Endometrial microvascular endothelial cells (primary cell): ENCODE measurements around the gene ZFHX2. TPM values are rescaled to one million over a fixed set of nuclear protein-coding genes. Genes with fewer than 3 reads are reported as not detected.
"Not testable (repeated sequence)": the region's sequence is repeated elsewhere in the genome, so short reads cannot be mapped to it uniquely, and the experiment has no call there.

ENCODE experiments used
- in situ Hi-C: cut with HindIII; loops from 2 replicates; pipeline ENCODE4 v1.10.0; 2017; ENCODE audit warnings: low sequenced_read_pairs, low pct_unique_long_range_greater_than_20kb; ENCODE audit errors: inconsistent ontology term
- total RNA-seq: library from RNA; depleted of rRNA; stranded (reverse); fragments of >200 nt; gene quantifications from one replicate; pipeline ENCODE4 v1.2.3, GENCODE V29; 2015; ENCODE audit errors: inconsistent ontology term

ZFHX2 gene
- total RNA-seq, 1 donor from 2014 or later = under 0.01 TPM

- in situ Hi-C loops = no loop called here
Measured at GRCh38 chr14:23546450-23547035, 5.0 kb downstream of the ZFHX2 start.

- in situ Hi-C loops = no loop called here
Measured at GRCh38 chr14:23545740-23546365, 5.7 kb downstream of the ZFHX2 start.

- in situ Hi-C loops = no loop called here
Measured at GRCh38 chr14:23544511-23545447, 6.8 kb downstream of the ZFHX2 start.

- in situ Hi-C loops = no loop called here
Measured at GRCh38 chr14:23543403-23543802, 8.2 kb downstream of the ZFHX2 start.

- in situ Hi-C loops = no loop called here
Measured at GRCh38 chr14:23542261-23542660, 9.3 kb downstream of the ZFHX2 start.

DNA sequence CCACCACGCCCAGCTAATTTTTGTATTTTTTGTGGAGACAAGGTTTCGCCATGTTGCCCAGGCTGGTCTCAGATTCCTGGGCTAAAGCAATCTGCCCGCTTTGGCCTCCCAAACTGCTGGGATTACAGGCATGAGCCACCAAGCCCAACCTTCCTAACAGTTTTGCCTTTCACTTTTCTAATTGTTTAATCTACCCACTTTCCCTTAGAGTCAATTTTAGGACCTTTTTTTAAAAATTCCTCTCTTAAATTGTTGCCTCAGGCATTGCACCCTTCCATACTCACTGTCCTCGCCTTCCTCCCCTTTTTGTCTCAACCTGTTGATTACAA is 11.5 kb downstream of the ZFHX2 start:
- in situ Hi-C loops = no loop called here

GRCh38 chr14:23539248-23540140 is 12.1 kb downstream of the ZFHX2 start:
- in situ Hi-C loops = no loop called here

DNA sequence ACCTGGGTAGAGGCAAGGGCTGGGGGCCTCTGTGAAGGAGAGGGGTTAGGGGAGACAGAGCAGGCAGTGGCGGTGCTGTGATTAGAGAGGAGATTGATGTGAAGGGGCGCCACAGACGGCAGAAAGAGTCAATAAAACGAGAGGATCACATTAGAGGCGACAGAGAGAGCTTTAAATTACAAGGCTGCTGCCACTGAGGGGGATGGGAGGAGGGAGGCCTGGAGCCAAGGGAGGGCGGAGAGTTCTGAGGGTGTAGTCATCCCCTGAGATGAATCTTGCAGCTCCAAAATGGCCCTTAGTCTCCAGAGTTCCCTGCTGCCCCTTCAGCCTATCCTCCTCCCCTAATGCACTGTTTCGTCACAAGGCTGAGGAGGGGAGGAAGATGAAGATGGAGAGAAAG is 12.8 kb downstream of the ZFHX2 start:
- in situ Hi-C loops = no loop called here

- in situ Hi-C loops = no loop called here
Measured at GRCh38 chr14:23538050-23538718, 13.4 kb downstream of the ZFHX2 start.

DNA sequence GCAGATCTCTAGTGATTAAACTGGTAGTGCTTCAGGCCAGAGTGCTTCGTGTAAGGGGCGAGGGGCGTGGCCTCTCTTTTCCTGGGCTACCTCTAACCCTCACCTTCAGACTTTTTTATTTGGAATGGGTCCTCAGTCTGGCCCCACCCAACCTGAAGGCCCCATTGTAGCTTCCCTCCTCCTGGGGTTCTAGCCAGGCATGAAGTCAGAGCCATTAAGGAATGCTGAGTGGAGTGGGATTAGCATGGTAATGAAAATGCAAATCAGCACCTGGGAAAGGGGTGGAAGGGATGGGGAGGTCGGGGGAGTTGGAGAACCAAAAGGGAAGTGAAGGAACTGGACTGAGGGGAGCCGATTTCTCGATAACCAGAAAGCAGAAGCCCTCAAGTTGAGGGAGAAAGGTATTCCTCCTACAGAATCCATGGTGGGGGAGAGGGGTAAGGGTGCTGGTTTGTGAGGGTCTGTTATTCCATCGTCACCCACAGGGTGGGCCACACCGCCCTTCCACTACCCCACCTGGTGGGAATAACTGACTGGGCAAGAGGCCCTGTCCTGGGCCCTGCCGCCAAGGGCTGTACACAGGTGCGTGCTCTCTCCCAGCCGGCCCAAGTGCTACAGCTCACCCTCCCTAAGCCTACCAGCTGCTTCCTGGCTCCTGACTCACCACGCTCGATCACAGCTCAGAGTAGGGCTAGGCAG is 14.1 kb downstream of the ZFHX2 start:
- in situ Hi-C loops = no loop called here

DNA sequence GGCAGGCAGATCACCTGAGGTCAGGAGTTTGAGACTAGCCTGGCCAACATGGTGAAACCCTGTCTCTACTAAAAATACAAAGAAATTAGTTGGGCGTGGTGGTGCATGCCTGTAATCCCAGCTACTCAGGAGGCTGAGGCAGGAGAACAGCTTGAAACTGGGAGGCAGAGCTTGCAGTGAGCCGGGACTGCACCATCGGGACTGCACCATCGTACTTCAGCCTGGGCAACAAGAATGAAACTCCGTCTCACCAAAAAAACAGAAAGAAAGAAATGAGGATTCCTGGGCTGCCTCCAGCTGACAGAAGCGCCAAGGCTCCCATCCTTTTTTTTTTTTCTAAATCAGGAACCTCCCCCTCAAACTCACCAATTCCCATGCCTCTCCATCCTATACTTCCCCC is 14.7 kb downstream of the ZFHX2 start:
- in situ Hi-C loops = not testable (repeated sequence)

GRCh38 chr14:23536494-23536893 is 15.1 kb downstream of the ZFHX2 start:
- in situ Hi-C loops = no loop called here

DNA sequence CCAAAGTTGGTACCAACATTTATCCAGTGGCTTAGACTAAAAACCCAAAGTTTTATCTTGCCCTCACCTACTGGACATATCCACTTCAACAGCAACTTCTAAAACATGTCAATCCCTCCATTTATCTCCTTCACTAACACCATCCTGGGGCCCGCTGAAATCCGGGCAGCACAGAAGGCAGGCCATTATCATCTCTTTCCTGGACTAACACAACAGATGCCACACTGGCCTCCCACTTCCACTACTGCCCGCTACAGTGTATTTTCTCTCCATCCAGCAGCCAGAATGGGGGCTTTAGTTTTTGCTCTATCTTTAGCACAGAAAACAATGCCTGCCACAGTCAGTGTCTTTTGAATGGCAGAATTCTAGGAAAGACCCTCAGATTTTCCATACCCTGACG is 15.6 kb downstream of the ZFHX2 start:
- in situ Hi-C loops = no loop called here

DNA sequence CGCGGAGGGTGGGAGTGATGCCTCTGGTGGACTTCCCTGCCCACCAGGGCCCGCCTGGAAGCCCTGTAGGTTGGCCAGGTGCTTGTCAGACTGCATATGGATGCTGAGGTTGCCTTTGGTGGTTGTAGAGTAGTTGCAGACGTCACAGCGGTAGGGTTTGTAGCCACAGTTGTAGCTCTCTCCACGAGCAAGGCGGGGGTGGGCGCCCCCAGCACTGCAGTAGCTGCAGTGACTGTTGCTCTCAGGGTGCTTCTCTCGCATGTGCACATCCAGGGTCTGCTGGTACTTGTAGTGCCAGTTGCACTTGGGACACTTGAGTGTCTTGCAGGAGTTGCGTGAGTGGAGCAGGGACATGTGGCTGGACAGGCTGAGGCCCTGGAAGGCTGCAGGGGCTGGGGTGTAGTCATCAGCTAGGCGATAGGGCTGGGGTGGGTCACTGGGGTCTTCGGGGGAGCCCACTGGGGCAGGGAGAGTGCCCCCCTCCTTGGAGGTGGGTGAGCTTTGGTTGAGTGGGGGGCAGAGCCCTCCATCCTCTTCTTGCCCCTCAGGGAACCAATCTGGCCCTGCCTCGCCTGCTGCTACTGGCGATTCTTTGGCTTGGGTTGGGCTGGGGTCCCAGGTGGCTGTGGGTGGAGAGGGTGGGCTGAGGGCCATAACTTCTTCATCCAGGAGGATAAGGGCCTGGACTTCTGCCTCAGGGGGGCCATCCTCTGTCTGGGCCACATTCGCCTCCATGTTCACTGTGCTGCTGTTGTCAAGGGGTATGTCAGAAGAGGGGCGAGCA is 17.7 kb downstream of the ZFHX2 start:
- in situ Hi-C loops = no loop called here

DNA sequence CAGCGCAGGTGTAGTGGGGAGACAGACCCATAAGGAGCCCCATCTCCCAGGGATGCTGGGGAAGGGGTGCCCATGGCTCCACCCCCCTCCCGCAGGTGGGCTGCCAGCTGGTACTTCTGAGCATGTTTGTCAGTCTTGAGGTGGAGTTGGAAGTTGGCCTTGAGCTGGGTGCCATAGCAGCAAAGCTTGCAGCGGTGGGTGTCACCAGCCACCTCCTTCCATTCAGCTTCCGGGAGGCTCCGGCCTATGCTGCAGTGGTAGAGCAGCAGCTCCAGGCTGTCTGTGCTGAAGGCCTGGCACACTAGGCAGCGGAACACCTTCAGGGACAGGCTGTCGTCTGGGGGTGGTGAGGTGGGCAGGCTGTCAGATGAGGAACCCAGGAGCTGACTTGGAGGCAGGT is 18.9 kb downstream of the ZFHX2 start:
- in situ Hi-C loops = no loop called here

- in situ Hi-C loops = no loop called here
Measured at GRCh38 chr14:23531391-23531790, 20.2 kb downstream of the ZFHX2 start.

GRCh38 chr14:23530375-23531055 is 21.1 kb downstream of the ZFHX2 start:
- in situ Hi-C loops = no loop called here
